HepG2 (cell line): ENCODE measurements around the gene LBX2. TPM values are rescaled to one million over a fixed set of nuclear protein-coding genes. Genes with fewer than 3 reads are reported as not detected.

Experiments
- FOXA3 ChIP-seq: IDR thresholded peaks from 2 replicates; pipeline ENCODE4 v1.6.1; 2016; ENCODE audit warnings: missing genetic modification reagents, missing compliant biosample characterization
- GMEB2 ChIP-seq: IDR thresholded peaks from 2 replicates; pipeline ENCODE4 v1.6.1; 2016; ENCODE audit warnings: missing biosample characterization, missing genetic modification reagents, low read depth
- MLX ChIP-seq: IDR thresholded peaks from 2 replicates; pipeline ENCODE4 v1.6.1; 2016
- NFIC ChIP-seq: IDR thresholded peaks from 2 replicates; pipeline ENCODE4 v1.6.1; 2012; ENCODE audit warnings: mild to moderate bottlenecking, low read length, inconsistent platforms
- NR2C2 ChIP-seq: sonication (generic); formaldehyde crosslinking; IDR thresholded peaks from 2 replicates; pipeline ENCODE4 v1.4.0; 2020; ENCODE audit warnings: missing genetic modification reagents, mild to moderate bottlenecking, moderate library complexity, borderline replicate concordance
- RCOR2 ChIP-seq: IDR thresholded peaks from 2 replicates; pipeline ENCODE4 v1.6.1; 2016; ENCODE audit warnings: missing biosample characterization, missing genetic modification reagents
- SP1 ChIP-seq, 2 experiments: fragments of 450-650 bp in 1 of 2; sonication (generic) in 1 of 2; formaldehyde crosslinking in 1 of 2; IDR thresholded peaks; 2 replicates each; pipeline versions ENCODE4 v1.4.0 to v1.6.1; 2016 to 2020; ENCODE audit warnings: missing genetic modification reagents in 1 of 2
- THAP8 ChIP-seq: sonication (generic); formaldehyde crosslinking; IDR thresholded peaks from 2 replicates; pipeline ENCODE4 v1.5.1; 2020; ENCODE audit warnings: missing genetic modification reagents, mild to moderate bottlenecking, borderline replicate concordance
- YEATS2 ChIP-seq: sonication (generic); formaldehyde crosslinking; IDR thresholded peaks from 2 replicates; pipeline ENCODE4 v1.4.0; 2020; ENCODE audit warnings: missing genetic modification reagents, borderline replicate concordance
- ZBTB40 ChIP-seq, 2 experiments: fragments of 450-650 bp in 1 of 2; sonication (generic) in 1 of 2; formaldehyde crosslinking in 1 of 2; IDR thresholded peaks; 2 replicates each; pipeline versions ENCODE4 v1.6.1 to v1.8.0; 2016 to 2022; ENCODE audit warnings: antibody characterized with exemption in 1 of 2, mild to moderate bottlenecking in 1 of 2, missing genetic modification reagents in 1 of 2
- ZNF607 ChIP-seq: sonication (generic); formaldehyde crosslinking; IDR thresholded peaks from 2 replicates; pipeline ENCODE4 v1.5.1; 2020; ENCODE audit warnings: missing genetic modification reagents, mild to moderate bottlenecking, borderline replicate concordance
- ZNF773 ChIP-seq: sonication (generic); formaldehyde crosslinking; IDR thresholded peaks from 2 replicates; pipeline ENCODE4 v1.4.0; 2020; ENCODE audit warnings: missing genetic modification reagents, borderline replicate concordance
- polyA plus RNA-seq, 8 experiments: library from polyadenylated mRNA; depleted of rRNA in 3 of 8; stranded (reverse) in 7 of 8; unstranded in 1 of 8; fragments of >200 nt; fragmentation: Illumina TruSeq in 4 of 8; extraction: Trizol in 4 of 8; gene quantifications; 2 replicates each; pipeline versions ENCODE4 v1.2.1 to v1.2.3, GENCODE V29; 2011 to 2016; ENCODE audit warnings: low read depth in 4 of 8, missing spikeins in 1 of 8, mixed read lengths in 1 of 8; ENCODE audit not compliant: insufficient read depth in 1 of 8
- total RNA-seq, 5 experiments: library from RNA; depleted of rRNA; stranded (reverse); fragments of >200 nt; fragmentation: Illumina TruSeq; extraction: Trizol; gene quantifications; 2 replicates each; pipeline ENCODE4 v1.2.3, GENCODE V29; 2016; ENCODE audit warnings: low read depth in 1 of 5
- TF ChIP-seq, protein P1 (sequence below): sonication (generic); formaldehyde crosslinking; IDR thresholded peaks from 2 replicates; pipeline ENCODE4 v1.4.0; 2020; ENCODE audit warnings: missing genetic modification reagents

Gene LBX2
- total and polyA plus RNA-seq, 2 of the 13 experiments (the other 11 are each of a cell fraction or from before 2014, with no cell fraction given) = 6.4 to 8.1 TPM

GRCh38 chr2:74461187-74462053, 38.0 kb downstream of the LBX2 start (continued):
- TF ChIP-seq ZBTB40 (IDR thresholded peaks at IDR 0.05) (no peak), ZBTB40 (CRISPR knock-in tag; IDR thresholded peaks at IDR 0.05) (no peak), NR2C2 (CRISPR knock-in tag) (0 out of 2 replicates have a peak, but pooled peaks have one; percentile 24), FOXA3 (CRISPR knock-in tag) (no peak), NFIC (no peak), SP1 (IDR thresholded peaks at IDR 0.05) (no peak), SP1 (CRISPR knock-in tag; IDR thresholded peaks at IDR 0.05) (no peak), YEATS2 (0 out of 2 replicates have a peak, but pooled peaks have one; percentile 25), ZNF607 (CRISPR knock-in tag) (0 out of 2 replicates have a peak, but pooled peaks have one; percentile 41), MLX (CRISPR knock-in tag) (no peak), RCOR2 (CRISPR knock-in tag) (no peak), ZNF773 (no peak), THAP8 (CRISPR knock-in tag) (no peak), GMEB2 (CRISPR knock-in tag) (no peak)
- TF ChIP-seq, protein P1, sequence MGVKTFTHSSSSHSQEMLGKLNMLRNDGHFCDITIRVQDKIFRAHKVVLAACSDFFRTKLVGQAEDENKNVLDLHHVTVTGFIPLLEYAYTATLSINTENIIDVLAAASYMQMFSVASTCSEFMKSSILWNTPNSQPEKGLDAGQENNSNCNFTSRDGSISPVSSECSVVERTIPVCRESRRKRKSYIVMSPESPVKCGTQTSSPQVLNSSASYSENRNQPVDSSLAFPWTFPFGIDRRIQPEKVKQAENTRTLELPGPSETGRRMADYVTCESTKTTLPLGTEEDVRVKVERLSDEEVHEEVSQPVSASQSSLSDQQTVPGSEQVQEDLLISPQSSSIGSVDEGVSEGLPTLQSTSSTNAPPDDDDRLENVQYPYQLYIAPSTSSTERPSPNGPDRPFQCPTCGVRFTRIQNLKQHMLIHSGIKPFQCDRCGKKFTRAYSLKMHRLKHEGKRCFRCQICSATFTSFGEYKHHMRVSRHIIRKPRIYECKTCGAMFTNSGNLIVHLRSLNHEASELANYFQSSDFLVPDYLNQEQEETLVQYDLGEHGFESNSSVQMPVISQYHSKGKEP (CRISPR knock-in tag) = no peak
